Mucosa of rectum (tissue), 2 donors: ENCODE data around the gene RTN4IP1.

Experiments
- H3K27ac ChIP-seq, 2 donors: one replicate each; pipeline ENCODE4 v1.7.0; 2013; ENCODE audit warnings: inconsistent platforms in 2 of 2, low read depth in 2 of 2, low read length in 2 of 2
- H3K27me3 ChIP-seq, 2 donors: one replicate each; pipeline ENCODE4 v1.7.0; 2013; ENCODE audit warnings: low read length in 2 of 2; ENCODE audit not compliant: control insufficient read depth in 2 of 2, insufficient read depth in 2 of 2
- H3K36me3 ChIP-seq, 2 donors: one replicate each; pipeline ENCODE4 v1.7.0; 2013; ENCODE audit warnings: low read length in 2 of 2; ENCODE audit not compliant: control insufficient read depth in 2 of 2, insufficient read depth in 2 of 2
- H3K4me1 ChIP-seq, 2 donors: one replicate each; pipeline ENCODE4 v1.7.0; 2013; ENCODE audit warnings: low read length in 2 of 2, mild to moderate bottlenecking in 1 of 2; ENCODE audit not compliant: control insufficient read depth in 2 of 2, insufficient read depth in 2 of 2
- H3K4me3 ChIP-seq, 2 donors: one replicate each; pipeline ENCODE4 v1.7.0; 2013; ENCODE audit warnings: low read length in 2 of 2
- H3K9ac ChIP-seq, 2 donors: one replicate each; pipeline ENCODE4 v1.7.0; 2013; ENCODE audit warnings: low read length in 2 of 2, low read depth in 1 of 2, mild to moderate bottlenecking in 1 of 2
- H3K9me3 ChIP-seq, 2 donors: one replicate each; pipeline ENCODE4 v1.7.0; 2013; ENCODE audit warnings: low read length in 2 of 2; ENCODE audit not compliant: control insufficient read depth in 2 of 2
- donor health status: healthy.
- donor health status: Normal muscosa, but diverticular disease.

Gene RTN4IP1

DNA sequence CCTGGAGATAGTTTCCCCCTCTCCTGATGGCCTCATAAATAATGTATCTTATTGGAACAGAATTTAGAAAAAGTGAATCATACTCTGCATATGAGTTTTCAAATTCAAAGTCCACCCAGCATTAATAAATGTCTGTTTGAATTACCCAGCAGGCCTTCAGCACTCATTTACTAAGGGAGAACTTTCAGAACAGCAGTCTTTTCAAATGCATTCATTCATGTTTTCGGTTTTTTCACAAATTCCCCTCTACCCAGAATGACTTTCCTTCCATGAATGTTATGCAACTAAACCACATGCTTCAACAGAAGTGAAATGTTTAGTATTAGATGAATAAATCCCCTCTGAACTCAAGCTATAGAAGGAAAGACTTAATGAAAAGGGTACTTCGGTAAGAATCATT, 92.4 kb downstream of the RTN4IP1 start:
- H3K36me3 ChIP-seq = peaks cover 8 to 26% of the 10 kb centered on the region in 2 donors
- H3K27ac ChIP-seq = no peak overlapping the region
- H3K9ac ChIP-seq = no peak overlapping the region
- no peaks in the 10 kb centered on the region for H3K9me3 ChIP-seq
- peaks cover 0 to 4% of the 10 kb centered on the region in 2 donors for H3K4me1 ChIP-seq
- no peaks in the 10 kb centered on the region for H3K27me3 ChIP-seq
- H3K4me3 ChIP-seq = no peak overlapping the region

DNA sequence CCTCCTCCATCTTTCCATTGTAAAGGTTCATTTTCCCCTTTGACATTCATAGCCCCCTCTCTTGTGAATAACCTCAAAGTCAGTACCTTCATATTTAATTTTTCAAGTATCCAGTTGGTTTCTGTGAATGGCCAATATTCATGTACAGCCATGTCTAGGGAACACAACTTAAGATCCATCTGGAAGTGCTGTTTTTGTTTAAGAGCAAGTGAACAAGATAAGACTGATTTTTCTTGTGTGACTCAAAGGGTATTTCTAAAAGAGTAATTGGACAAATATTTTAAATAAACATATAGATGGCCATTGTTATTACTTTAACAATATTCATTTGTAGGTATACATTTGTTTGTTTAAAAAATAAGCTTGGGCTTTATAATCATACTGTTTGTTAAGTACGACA, 92.9 kb downstream of the RTN4IP1 start:
- H3K9me3 ChIP-seq = no peaks in the 10 kb centered on the region
- no peak overlapping the region for H3K9ac ChIP-seq
- peaks cover 0 to 4% of the 10 kb centered on the region in 2 donors for H3K4me1 ChIP-seq
- no peak overlapping the region for H3K4me3 ChIP-seq
- H3K36me3 ChIP-seq = peaks cover 13 to 24% of the 10 kb centered on the region in 2 donors
- no peak overlapping the region for H3K27ac ChIP-seq
- H3K27me3 ChIP-seq = no peaks in the 10 kb centered on the region

DNA sequence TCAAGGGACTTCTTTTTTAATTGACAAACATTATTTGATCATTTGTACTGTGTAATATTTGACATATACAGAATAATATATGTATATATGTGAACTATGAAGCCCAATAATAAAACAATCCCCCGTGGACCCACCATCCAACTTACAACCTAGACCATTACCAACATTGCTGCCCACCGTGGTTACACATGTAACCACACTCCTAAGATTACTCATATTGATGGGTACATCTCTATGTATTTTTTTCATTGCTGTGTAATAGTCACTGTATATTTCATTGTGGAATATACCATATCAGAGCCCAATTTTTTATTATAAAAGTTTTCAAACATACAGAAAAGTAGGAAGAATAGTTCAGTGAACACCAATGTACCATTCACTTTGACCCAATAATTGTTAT, 94.3 kb downstream of the RTN4IP1 start:
- Histone ChIP-seq H3K9me3 (no peaks in the 10 kb centered on the region), H3K4me3 (no peak overlapping the region), H3K4me1 (peaks cover 0 to 4% of the 10 kb centered on the region in 2 donors), H3K27me3 (no peaks in the 10 kb centered on the region), H3K36me3 (peaks cover 19 to 29% of the 10 kb centered on the region in 2 donors), H3K9ac (no peak overlapping the region), H3K27ac (no peak overlapping the region)

GRCh38 chr6:106534564-106534982, 94.7 kb downstream of the RTN4IP1 start:
- Histone ChIP-seq H3K27ac (no peak overlapping the region), H3K27me3 (no peaks in the 10 kb centered on the region), H3K4me3 (no peak overlapping the region), H3K9me3 (no peaks in the 10 kb centered on the region), H3K9ac (no peak overlapping the region), H3K4me1 (peaks cover 0 to 4% of the 10 kb centered on the region in 2 donors), H3K36me3 (peaks cover 23 to 29% of the 10 kb centered on the region in 2 donors)

GRCh38 chr6:106534004-106534403, 95.3 kb downstream of the RTN4IP1 start:
- H3K36me3 ChIP-seq = peaks cover 26 to 32% of the 10 kb centered on the region in 2 donors
- no peak overlapping the region for H3K27ac ChIP-seq
- H3K9ac ChIP-seq = no peak overlapping the region
- H3K9me3 ChIP-seq = no peaks in the 10 kb centered on the region
- no peak overlapping the region for H3K4me3 ChIP-seq
- no peaks in the 10 kb centered on the region for H3K27me3 ChIP-seq
- peaks cover 0 to 4% of the 10 kb centered on the region in 2 donors for H3K4me1 ChIP-seq

GRCh38 chr6:106533054-106533453, 96.2 kb downstream of the RTN4IP1 start:
- Histone ChIP-seq H3K9ac (no peak overlapping the region), H3K27ac (no peak overlapping the region), H3K36me3 (peaks cover 31 to 38% of the 10 kb centered on the region in 2 donors), H3K9me3 (no peaks in the 10 kb centered on the region), H3K4me1 (peaks cover 0 to under 1% of the 10 kb centered on the region in 2 donors), H3K27me3 (no peaks in the 10 kb centered on the region), H3K4me3 (no peak overlapping the region)

GRCh38 chr6:106530502-106530901, 98.8 kb downstream of the RTN4IP1 start:
- no peaks in the 10 kb centered on the region for H3K27me3 ChIP-seq
- no peak overlapping the region for H3K4me3 ChIP-seq
- peaks cover 41 to 49% of the 10 kb centered on the region in 2 donors for H3K36me3 ChIP-seq
- no peak overlapping the region for H3K9ac ChIP-seq
- no peaks in the 10 kb centered on the region for H3K9me3 ChIP-seq
- H3K27ac ChIP-seq = no peak overlapping the region
- H3K4me1 ChIP-seq = peaks cover 0 to under 1% of the 10 kb centered on the region in 2 donors

- H3K36me3 ChIP-seq = peaks cover 41 to 49% of the 10 kb centered on the region in 2 donors
- H3K27ac ChIP-seq = no peak overlapping the region
- H3K9ac ChIP-seq = no peak overlapping the region
- H3K27me3 ChIP-seq = no peaks in the 10 kb centered on the region
- H3K4me1 ChIP-seq = peaks cover 4 to 6% of the 10 kb centered on the region in 2 donors
- no peaks in the 10 kb centered on the region for H3K9me3 ChIP-seq
- H3K4me3 ChIP-seq = no peak overlapping the region
Measured at GRCh38 chr6:106530026-106530425, 99.3 kb downstream of the RTN4IP1 start.

DNA sequence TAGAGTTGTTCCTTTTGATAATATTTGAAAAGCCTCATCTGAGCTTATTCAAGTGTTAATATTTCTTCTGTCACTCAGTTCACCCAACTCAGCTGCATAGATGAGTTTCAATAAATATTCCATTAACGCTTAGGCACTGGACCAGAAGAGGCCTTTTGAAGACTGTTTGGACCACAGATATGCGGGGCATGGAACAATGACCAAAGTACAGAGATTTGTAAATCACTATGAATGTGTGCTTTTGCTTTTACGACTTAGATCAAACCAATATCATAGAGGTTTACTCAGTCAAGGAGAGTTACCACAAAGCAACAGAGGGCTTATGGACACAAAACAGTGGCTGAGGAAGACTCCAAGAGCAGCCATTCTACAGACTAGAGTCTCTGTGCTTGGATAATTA, 99.9 kb downstream of the RTN4IP1 start:
- H3K36me3 ChIP-seq = peaks cover 41 to 49% of the 10 kb centered on the region in 2 donors
- H3K4me1 ChIP-seq = peaks cover 6 to 8% of the 10 kb centered on the region in 2 donors
- H3K9me3 ChIP-seq = no peaks in the 10 kb centered on the region
- no peak overlapping the region for H3K4me3 ChIP-seq
- no peaks in the 10 kb centered on the region for H3K27me3 ChIP-seq
- no peak overlapping the region for H3K27ac ChIP-seq
- H3K9ac ChIP-seq = no peak overlapping the region

GRCh38 chr6:106528521-106528920, 100.8 kb downstream of the RTN4IP1 start:
- Histone ChIP-seq H3K27me3 (no peaks in the 10 kb centered on the region), H3K36me3 (peaks cover 41 to 43% of the 10 kb centered on the region in 2 donors), H3K4me1 (peaks cover 6 to 8% of the 10 kb centered on the region in 2 donors)

DNA sequence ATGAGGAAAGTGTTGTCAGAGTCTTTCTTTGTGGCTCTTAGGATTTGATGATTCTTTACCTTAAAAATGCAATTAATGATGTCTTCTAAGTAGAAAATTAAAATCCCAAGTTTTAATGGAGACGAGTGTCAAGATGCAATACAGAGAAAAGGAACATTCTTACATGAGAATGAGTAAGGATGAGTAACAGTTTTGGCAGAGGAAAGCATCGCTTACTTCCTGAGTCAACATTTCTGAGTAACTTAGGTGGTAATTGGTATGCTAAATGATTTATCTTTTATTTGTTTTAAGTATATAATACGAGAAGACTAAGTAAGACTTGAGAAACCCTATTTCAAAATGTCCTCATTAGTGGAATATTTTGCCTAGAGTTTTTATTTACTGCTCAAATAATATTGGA, 101.3 kb downstream of the RTN4IP1 start:
- H3K27me3 ChIP-seq = no peaks in the 10 kb centered on the region
- H3K36me3 ChIP-seq = peaks cover 38% of the 10 kb centered on the region in 2 donors
- H3K4me3 ChIP-seq = no peak overlapping the region
- no peak overlapping the region for H3K27ac ChIP-seq
- no peaks in the 10 kb centered on the region for H3K9me3 ChIP-seq
- no peak overlapping the region for H3K9ac ChIP-seq
- peaks cover 6 to 8% of the 10 kb centered on the region in 2 donors for H3K4me1 ChIP-seq

More at GRCh38 chr6:106528521-106528920, 100.8 kb downstream of the RTN4IP1 start:
- Histone ChIP-seq H3K9ac (no peak overlapping the region), H3K4me3 (no peak overlapping the region), H3K9me3 (no peaks in the 10 kb centered on the region), H3K27ac (no peak overlapping the region)
